ENCODE data around the gene CNTNAP2.

The CNTNAP2 gene

DNA sequence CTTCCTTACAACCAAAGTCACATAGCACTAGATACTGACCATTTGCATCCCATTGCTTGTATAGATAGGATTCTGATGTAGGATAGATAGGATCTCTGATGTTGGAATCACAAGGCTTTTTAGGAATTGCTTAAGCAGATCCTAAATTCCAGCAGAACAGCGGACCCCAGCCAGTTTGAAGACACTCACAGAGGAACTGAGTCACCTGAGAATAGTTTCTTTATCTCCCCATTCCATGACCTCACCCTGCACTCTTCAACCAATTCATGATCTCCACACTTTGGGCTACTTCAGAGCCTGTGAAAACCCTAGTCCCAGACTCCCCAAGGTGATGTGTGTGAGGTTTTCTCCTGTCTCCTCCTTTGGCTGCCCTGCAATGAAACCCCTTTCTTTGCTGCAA, 179.4 kb downstream of the CNTNAP2 start:
- H3K4me1 Mint-ChIP-seq (ENCODE audit: low read depth): no peaks in the 10 kb centered on the region
- no peaks in the 10 kb centered on the region for H3K36me3 Mint-ChIP-seq
- no peak overlapping the region for H3K4me3 Mint-ChIP-seq
- H3K27me3 Mint-ChIP-seq: no peaks in the 10 kb centered on the region
- no peaks in the 10 kb centered on the region for H3K9me3 Mint-ChIP-seq (ENCODE audit: low read depth)
- no peak overlapping the region for H3K27ac Mint-ChIP-seq

DNA sequence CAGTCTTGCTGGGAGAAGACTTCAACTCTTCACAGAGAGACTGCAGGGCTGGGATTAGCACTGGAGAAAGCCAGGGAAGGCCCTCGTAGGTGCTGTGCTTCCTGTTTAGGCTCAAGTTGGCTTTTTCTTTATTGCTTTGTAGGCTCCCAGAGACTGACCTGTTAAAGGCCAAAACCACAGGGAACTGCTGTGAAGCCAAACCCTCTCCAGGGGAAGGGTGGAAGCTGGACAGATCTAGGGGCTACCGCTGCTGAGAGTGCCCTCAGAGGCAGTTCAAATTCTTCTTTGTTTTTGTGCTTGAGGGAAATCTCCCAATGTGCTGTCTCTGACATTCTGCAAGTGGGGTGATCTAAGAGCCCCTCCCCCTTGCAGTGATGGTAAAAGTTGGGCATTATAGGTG, 198.4 kb downstream of the CNTNAP2 start:
- Mint-ChIP-seq H3K27ac (no peak overlapping the region), H3K36me3 (no peaks in the 10 kb centered on the region), H3K27me3 (no peaks in the 10 kb centered on the region), H3K9me3 (ENCODE audit: low read depth) (peaks cover 10% of the 10 kb centered on the region), H3K4me3 (no peak overlapping the region), H3K4me1 (ENCODE audit: low read depth) (no peaks in the 10 kb centered on the region)

DNA sequence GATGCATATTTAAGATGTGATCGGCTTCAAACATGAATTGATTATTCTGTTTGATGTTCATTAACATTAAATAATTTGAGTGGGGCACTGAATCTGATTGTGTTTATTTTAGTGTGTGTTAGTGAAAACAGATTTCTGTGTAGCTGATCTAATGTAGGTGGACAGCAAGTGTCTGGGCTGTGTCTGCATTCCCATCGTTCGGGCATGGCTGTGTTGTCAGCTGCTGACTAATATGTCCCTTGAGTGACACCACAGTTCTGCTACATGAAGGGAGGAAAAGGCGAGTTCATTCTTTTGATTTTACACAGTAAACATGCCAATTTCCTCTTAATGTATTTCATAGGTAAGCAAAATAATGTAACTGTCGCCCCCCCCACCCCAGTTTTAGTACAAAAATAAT, 203.0 kb downstream of the CNTNAP2 start:
- Mint-ChIP-seq H3K4me1 (ENCODE audit: low read depth) (no peaks in the 10 kb centered on the region), H3K36me3 (no peaks in the 10 kb centered on the region), H3K27ac (no peak overlapping the region), H3K9me3 (ENCODE audit: low read depth) (no peaks in the 10 kb centered on the region), H3K4me3 (no peak overlapping the region), H3K27me3 (no peaks in the 10 kb centered on the region)

DNA sequence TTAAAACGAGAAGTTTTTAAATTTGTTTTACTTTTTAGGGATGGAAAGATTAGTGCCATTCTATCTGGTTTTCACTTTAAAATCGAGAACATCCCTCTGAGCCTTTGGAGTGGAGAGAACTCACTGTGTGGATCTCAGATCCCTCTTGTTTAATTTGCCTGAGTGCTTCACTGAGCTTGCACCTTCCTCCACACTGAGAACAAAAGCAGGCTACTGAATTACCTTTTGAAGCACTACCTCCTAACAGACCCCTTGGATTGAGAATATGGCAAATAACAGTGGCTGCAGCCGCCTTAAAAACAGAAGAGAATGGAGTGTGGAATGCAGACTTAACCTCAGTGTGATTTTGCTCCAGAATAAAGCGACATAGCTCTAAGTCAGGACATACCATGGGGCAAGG, 204.7 kb downstream of the CNTNAP2 start:
- Mint-ChIP-seq H3K27me3 (no peaks in the 10 kb centered on the region), H3K27ac (no peak overlapping the region), H3K9me3 (ENCODE audit: low read depth) (no peaks in the 10 kb centered on the region), H3K4me1 (ENCODE audit: low read depth) (no peaks in the 10 kb centered on the region), H3K36me3 (no peaks in the 10 kb centered on the region), H3K4me3 (no peak overlapping the region)

DNA sequence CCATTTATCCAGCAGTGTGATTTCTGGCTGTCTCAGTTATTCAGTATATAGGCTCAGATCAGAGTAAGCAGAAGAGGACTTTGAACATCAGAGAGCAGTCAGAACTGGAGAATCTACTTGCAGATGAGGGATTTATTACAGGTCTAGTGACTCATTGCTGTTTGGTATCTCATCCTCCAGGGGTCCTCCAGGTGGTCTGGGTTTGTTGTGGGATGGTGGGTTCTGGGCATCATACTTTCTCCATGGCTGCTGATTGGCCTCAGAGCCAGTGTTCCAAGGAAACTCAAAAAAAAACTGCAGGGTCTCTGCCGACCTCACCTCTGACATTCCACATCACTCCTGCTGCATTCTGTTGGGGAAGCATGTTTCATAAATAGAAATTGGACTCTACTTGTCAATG, 214.8 kb downstream of the CNTNAP2 start:
- Mint-ChIP-seq H3K27ac (no peak overlapping the region), H3K9me3 (ENCODE audit: low read depth) (peaks cover 4% of the 10 kb centered on the region), H3K4me1 (ENCODE audit: low read depth) (no peaks in the 10 kb centered on the region), H3K36me3 (no peaks in the 10 kb centered on the region), H3K4me3 (no peak overlapping the region), H3K27me3 (no peaks in the 10 kb centered on the region)

DNA sequence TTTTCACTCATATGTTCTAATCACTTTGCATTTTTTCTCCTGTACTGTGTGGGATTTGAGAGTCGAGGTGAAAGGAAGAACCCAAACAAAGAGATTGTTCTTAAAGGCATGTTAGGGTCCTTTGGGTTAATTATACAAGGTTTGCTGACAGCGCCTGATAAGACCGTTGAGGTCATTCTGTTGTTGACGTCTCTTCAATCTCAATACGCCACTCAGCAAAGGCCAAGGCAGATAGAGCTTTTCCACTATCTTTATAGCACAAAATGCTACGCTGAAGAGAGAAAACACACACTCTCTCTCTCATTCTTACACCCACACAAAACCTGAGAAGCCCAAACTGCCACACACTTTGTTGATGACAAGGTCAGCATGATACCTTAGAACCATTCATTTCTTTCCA, 228.7 kb downstream of the CNTNAP2 start:
- Mint-ChIP-seq H3K27ac (no peak overlapping the region), H3K4me1 (ENCODE audit: low read depth) (no peaks in the 10 kb centered on the region), H3K9me3 (ENCODE audit: low read depth) (peaks cover 3% of the 10 kb centered on the region), H3K36me3 (no peaks in the 10 kb centered on the region), H3K4me3 (no peak overlapping the region), H3K27me3 (no peaks in the 10 kb centered on the region)

DNA sequence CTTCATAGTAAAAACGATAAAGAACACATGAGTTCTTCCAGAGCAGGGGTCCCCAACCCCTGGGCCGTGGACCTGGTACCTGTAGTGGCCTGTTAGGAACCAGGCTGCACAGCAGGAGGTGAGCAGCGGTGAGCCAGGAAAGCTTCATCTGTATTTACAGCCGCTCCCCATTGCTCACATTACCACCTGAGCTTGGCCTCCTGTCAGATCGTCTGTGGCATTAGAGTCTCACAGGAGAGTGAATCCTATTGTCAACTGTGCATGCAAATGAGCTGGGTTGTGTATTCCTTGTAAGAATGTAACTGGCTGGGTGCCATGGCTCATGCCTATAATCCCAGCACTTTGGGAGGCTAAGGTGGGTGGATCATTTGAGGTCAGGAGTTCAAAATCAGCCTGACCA, 229.5 kb downstream of the CNTNAP2 start:
- Mint-ChIP-seq H3K27ac (no peak overlapping the region), H3K4me1 (ENCODE audit: low read depth) (no peaks in the 10 kb centered on the region), H3K9me3 (ENCODE audit: low read depth) (peaks cover 3% of the 10 kb centered on the region)

DNA sequence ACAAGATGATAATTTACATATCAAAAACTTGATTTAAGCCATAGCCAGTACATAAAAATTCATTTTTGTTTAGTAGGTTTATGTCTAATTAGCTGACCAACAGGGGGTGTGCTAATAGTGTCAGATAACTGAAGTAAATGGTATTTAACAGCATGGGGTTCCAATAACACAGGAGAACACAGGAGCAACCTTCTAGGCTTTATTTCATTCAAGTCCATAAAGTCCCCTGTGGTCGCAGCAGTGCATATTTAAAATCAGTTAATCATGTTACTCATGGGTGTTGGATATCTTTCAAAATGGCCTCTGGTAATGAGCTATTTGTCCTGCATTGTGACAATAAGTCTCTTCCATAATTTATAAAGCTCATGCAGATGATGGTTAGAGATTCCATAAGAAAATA, 238.6 kb downstream of the CNTNAP2 start:
- Mint-ChIP-seq H3K4me1 (ENCODE audit: low read depth) (no peaks in the 10 kb centered on the region), H3K27me3 (no peaks in the 10 kb centered on the region), H3K36me3 (no peaks in the 10 kb centered on the region)

More for the DNA sequence above, 229.5 kb downstream of the CNTNAP2 start:
- H3K4me3 Mint-ChIP-seq: no peak overlapping the region
- H3K27me3 Mint-ChIP-seq: no peaks in the 10 kb centered on the region
- H3K36me3 Mint-ChIP-seq: no peaks in the 10 kb centered on the region

DNA sequence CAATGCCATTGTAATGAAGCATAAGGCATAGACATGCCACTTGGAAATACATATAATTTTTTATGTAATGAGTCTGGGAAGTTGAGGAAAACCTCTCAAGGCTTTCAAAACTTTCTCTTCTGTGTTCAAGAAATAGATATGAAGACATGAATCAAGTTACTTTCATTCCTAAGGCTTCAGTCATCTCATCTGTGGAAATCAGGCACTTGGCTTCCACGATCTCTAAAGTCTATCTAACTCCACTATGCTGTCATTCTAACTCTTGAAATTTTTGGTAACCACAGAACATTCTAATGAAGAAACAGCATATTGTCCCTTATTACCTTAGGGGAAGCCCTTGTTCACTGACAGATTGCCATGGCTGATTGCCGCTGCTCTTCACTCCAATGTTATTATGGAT, 242.6 kb downstream of the CNTNAP2 start:
- H3K4me3 Mint-ChIP-seq: no peak overlapping the region
- H3K9me3 Mint-ChIP-seq (ENCODE audit: low read depth): no peaks in the 10 kb centered on the region
- H3K4me1 Mint-ChIP-seq (ENCODE audit: low read depth): no peaks in the 10 kb centered on the region
- no peaks in the 10 kb centered on the region for H3K36me3 Mint-ChIP-seq
- no peak overlapping the region for H3K27ac Mint-ChIP-seq
- H3K27me3 Mint-ChIP-seq: no peaks in the 10 kb centered on the region

More for the DNA sequence above, 238.6 kb downstream of the CNTNAP2 start:
- no peak overlapping the region for H3K27ac Mint-ChIP-seq
- no peaks in the 10 kb centered on the region for H3K9me3 Mint-ChIP-seq (ENCODE audit: low read depth)
- H3K4me3 Mint-ChIP-seq: no peak overlapping the region

DNA sequence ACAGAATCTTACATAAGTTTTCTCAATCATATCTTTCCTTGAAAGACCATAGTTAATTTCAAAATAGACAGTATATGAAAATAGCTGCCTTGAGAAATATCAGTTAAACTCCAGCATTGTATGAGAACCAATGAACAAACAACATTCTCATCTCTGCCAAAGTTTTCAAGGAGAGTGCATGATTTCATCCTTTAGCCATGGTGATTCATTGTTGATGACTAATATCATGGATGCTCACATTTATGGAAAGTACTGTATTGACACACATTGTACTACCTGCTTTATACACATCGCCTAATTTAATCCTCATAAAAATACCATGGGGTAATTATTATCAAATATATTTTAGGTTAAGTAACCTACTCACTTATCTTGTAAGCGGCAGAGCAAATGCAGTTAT, 250.3 kb downstream of the CNTNAP2 start:
- Mint-ChIP-seq H3K27ac (no peak overlapping the region), H3K4me1 (ENCODE audit: low read depth) (no peaks in the 10 kb centered on the region), H3K4me3 (no peak overlapping the region), H3K27me3 (no peaks in the 10 kb centered on the region), H3K36me3 (no peaks in the 10 kb centered on the region), H3K9me3 (ENCODE audit: low read depth) (peaks cover 5% of the 10 kb centered on the region)

DNA sequence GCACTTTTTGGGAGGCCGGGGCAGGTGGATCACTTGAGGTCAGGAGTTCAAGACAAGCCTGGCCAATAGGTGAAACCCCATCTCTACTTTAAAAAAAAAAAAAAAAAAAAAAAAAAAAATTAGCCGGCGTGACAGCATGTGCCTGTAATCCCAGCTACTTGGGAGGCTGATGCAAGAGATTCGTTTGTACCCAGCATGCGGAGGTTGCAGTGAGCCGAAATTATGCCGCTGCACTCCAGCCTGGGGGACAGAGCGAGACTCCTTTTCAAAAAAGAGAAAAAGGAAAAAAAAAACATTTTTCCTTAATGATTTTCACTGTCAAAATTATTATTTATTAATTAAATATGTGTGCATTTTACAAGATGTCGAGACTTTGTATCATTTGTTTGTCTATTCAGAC, 253.6 kb downstream of the CNTNAP2 start:
- Mint-ChIP-seq H3K36me3 (no peaks in the 10 kb centered on the region), H3K9me3 (ENCODE audit: low read depth) (peaks cover 3% of the 10 kb centered on the region), H3K4me1 (ENCODE audit: low read depth) (no peaks in the 10 kb centered on the region)

DNA sequence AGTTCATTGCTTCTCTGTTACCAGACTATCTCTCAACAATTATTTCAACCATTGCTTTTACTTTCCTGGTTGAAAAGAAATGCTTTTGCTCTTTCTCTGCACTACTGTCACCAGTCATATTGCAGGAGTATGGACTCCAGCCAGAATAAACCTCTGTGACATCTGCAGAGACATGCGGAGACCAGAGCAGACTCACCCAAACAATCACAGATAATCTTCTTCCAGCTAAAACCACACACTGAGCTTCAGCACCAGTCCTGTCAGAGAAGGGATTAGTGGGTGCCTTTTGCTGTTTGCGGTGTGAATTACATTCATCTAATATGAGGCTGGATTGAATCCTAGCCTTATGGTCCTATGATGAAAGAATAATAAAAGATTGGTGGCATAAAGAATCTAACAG, 258.6 kb downstream of the CNTNAP2 start:
- no peaks in the 10 kb centered on the region for H3K36me3 Mint-ChIP-seq
- no peaks in the 10 kb centered on the region for H3K9me3 Mint-ChIP-seq (ENCODE audit: low read depth)
- no peak overlapping the region for H3K27ac Mint-ChIP-seq
- H3K4me1 Mint-ChIP-seq (ENCODE audit: low read depth): no peaks in the 10 kb centered on the region
- no peaks in the 10 kb centered on the region for H3K27me3 Mint-ChIP-seq
- H3K4me3 Mint-ChIP-seq: no peak overlapping the region

More for the DNA sequence above, 253.6 kb downstream of the CNTNAP2 start:
- H3K4me3 Mint-ChIP-seq: no peak overlapping the region
- no peaks in the 10 kb centered on the region for H3K27me3 Mint-ChIP-seq
- H3K27ac Mint-ChIP-seq: no peak overlapping the region

DNA sequence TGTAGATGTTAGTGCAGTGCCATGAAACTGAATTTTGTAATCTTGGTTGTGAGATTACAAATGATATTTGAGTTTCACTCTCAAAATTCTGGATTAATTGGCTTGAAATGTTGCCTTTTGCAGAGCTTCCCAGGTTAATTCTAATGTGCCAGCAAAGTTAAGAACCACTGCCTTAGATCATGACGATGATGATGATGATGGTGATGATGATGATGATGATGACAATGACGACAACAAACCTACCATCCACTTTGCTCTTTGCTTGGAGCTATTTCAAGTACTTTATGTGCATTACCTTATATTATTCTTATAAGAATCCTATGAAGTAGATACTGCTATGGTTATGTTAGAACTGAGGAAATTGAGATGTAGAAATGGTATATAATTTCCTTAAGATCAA, 261.6 kb downstream of the CNTNAP2 start:
- Mint-ChIP-seq H3K4me1 (ENCODE audit: low read depth) (no peaks in the 10 kb centered on the region), H3K27ac (no peak overlapping the region)

DNA sequence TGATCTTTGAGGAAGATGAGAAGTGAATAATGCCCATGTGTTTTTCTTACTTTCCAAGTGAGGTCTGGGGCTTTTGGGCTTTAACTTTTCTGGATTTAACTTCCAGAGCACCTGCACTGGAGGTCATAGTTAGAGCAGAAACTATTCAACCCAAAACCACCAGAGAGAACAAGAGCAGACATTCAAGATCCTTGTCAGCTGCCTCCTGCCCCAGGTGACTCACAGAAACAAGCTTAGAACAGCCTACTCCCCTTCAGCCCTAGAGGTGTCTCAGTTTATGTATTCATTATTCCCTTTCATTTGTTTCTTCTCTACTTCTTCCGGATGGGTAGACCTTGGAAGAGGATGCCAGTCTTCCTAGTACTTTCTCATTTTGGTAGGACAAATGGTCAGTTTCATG, 270.5 kb downstream of the CNTNAP2 start:
- peaks cover 10% of the 10 kb centered on the region for H3K9me3 Mint-ChIP-seq (ENCODE audit: low read depth)
- H3K4me1 Mint-ChIP-seq (ENCODE audit: low read depth): no peaks in the 10 kb centered on the region
- no peak overlapping the region for H3K27ac Mint-ChIP-seq
- H3K27me3 Mint-ChIP-seq: no peaks in the 10 kb centered on the region
- H3K36me3 Mint-ChIP-seq: no peaks in the 10 kb centered on the region
- no peak overlapping the region for H3K4me3 Mint-ChIP-seq

More for the DNA sequence above, 261.6 kb downstream of the CNTNAP2 start:
- H3K9me3 Mint-ChIP-seq (ENCODE audit: low read depth): peaks cover 5% of the 10 kb centered on the region
- H3K4me3 Mint-ChIP-seq: no peak overlapping the region
- H3K36me3 Mint-ChIP-seq: no peaks in the 10 kb centered on the region
- no peaks in the 10 kb centered on the region for H3K27me3 Mint-ChIP-seq

DNA sequence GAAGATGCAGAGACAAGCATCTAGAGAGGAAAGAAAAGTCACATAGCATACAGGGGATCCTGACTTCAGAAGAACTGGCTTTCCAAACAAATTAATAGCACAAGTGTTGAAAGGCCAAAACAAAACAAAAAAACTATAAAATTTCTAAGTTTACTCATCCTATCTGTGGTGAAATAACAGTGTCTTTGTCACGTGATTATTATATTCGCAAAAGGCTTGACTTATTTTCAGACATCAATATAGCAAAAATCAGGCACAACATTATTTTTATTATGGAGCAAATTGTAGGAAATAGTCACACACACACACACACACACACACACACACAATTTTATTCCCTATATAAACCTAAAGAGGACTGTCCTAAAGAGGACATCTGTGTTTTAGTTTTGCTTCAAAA, 272.3 kb downstream of the CNTNAP2 start:
- no peaks in the 10 kb centered on the region for H3K36me3 Mint-ChIP-seq
- H3K27ac Mint-ChIP-seq: no peak overlapping the region
- H3K27me3 Mint-ChIP-seq: no peaks in the 10 kb centered on the region
- peaks cover 4% of the 10 kb centered on the region for H3K9me3 Mint-ChIP-seq (ENCODE audit: low read depth)
- no peak overlapping the region for H3K4me3 Mint-ChIP-seq
- no peaks in the 10 kb centered on the region for H3K4me1 Mint-ChIP-seq (ENCODE audit: low read depth)

DNA sequence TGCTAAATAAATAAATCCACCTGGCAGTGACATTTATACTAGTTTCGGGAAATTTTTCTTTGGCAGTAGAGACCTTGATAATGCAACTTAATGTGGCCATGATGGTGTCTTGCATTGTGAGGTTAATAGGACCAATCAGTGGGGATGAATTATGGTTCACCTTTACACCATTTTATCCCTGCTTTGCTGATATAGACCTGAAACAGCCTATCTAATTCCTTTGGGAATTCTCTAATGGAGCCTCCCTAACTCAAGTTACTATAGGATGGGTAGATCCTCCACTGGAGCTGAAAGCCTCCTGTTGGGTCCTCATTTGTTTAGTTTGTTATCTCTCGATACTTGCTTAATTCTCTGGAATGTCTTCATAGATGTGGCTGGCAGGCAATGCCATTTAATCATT, 276.7 kb downstream of the CNTNAP2 start:
- H3K4me3 Mint-ChIP-seq: no peak overlapping the region
- no peak overlapping the region for H3K27ac Mint-ChIP-seq
- H3K4me1 Mint-ChIP-seq (ENCODE audit: low read depth): no peaks in the 10 kb centered on the region
- no peaks in the 10 kb centered on the region for H3K27me3 Mint-ChIP-seq
- no peaks in the 10 kb centered on the region for H3K9me3 Mint-ChIP-seq (ENCODE audit: low read depth)
- H3K36me3 Mint-ChIP-seq: no peaks in the 10 kb centered on the region

DNA sequence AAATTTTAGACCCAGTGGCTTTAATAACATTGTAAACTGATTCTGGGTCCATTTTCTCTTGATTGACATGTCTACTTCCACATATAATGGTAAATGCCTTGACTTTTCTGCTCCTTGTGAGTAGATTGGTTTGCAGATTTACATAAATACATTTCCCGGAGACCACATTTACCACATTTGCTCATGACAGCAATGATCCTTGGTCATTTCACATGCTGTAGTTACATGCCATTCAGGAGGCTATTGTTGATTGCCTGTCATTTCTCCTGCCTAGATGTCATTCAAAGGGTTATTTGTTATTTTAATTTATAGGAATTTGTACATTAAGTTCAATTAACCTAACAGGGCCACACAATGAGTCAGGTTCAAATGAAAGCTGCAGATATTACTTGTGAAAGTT, 280.5 kb downstream of the CNTNAP2 start:
- H3K27me3 Mint-ChIP-seq: no peaks in the 10 kb centered on the region
- H3K4me3 Mint-ChIP-seq: no peak overlapping the region
- no peaks in the 10 kb centered on the region for H3K9me3 Mint-ChIP-seq (ENCODE audit: low read depth)
- H3K36me3 Mint-ChIP-seq: no peaks in the 10 kb centered on the region
- H3K27ac Mint-ChIP-seq: no peak overlapping the region
- H3K4me1 Mint-ChIP-seq (ENCODE audit: low read depth): no peaks in the 10 kb centered on the region

Measured in activated naive CD8-positive, alpha-beta T cell (primary cell).